ENCODE data around the gene MAP2K5. TPM values are rescaled to one million over a fixed set of nuclear protein-coding genes. Genes with fewer than 3 reads are reported as not detected.

The MAP2K5 gene
- total and polyA plus RNA-seq, 2 experiments from 2014 or later = 6.8 to 13.6 TPM

GRCh38 chr15:67690936-67691335 is 148.4 kb downstream of the MAP2K5 start:
- no peaks in the 10 kb centered on the region for H3K4me1 ChIP-seq (ENCODE audit: low read depth)
- peak in 1 of 2 donors; percentile 71 for DNase-seq (ENCODE audit: low read depth in 1 of 2, low spot score in 1 of 2)
- H3K4me3 ChIP-seq = no peak overlapping the region
- H3K27me3 ChIP-seq = peaks cover 51% of the 10 kb centered on the region
- no peak overlapping the region for H3K27ac ChIP-seq
- H3K36me3 ChIP-seq = no peaks in the 10 kb centered on the region
- TF ChIP-seq CTCF (IDR thresholded peaks at IDR 0.05; ENCODE audit: low read depth, low read length) = no peak
- no peaks in the 10 kb centered on the region for H3K9me3 ChIP-seq (ENCODE audit: low read depth)

GRCh38 chr15:67691450-67691849 is 148.9 kb downstream of the MAP2K5 start:
- H3K4me3 ChIP-seq = no peak overlapping the region
- no peaks in the 10 kb centered on the region for H3K36me3 ChIP-seq
- TF ChIP-seq CTCF (IDR thresholded peaks at IDR 0.05; ENCODE audit: low read depth, low read length) = no peak
- H3K27me3 ChIP-seq = peaks cover 55% of the 10 kb centered on the region
- DNase-seq (ENCODE audit: low read depth in 1 of 2, low spot score in 1 of 2) = no peak
- H3K27ac ChIP-seq = no peak overlapping the region
- no peaks in the 10 kb centered on the region for H3K4me1 ChIP-seq (ENCODE audit: low read depth)
- no peaks in the 10 kb centered on the region for H3K9me3 ChIP-seq (ENCODE audit: low read depth)

GRCh38 chr15:67692573-67692972 is 150.1 kb downstream of the MAP2K5 start:
- TF ChIP-seq CTCF (IDR thresholded peaks at IDR 0.05; ENCODE audit: low read depth, low read length) = no peak
- Histone ChIP-seq H3K27ac (no peak overlapping the region), H3K4me1 (ENCODE audit: low read depth) (no peaks in the 10 kb centered on the region), H3K27me3 (peaks cover 64% of the 10 kb centered on the region), H3K36me3 (no peaks in the 10 kb centered on the region), H3K4me3 (no peak overlapping the region), H3K9me3 (ENCODE audit: low read depth) (no peaks in the 10 kb centered on the region)
- DNase-seq (ENCODE audit: low read depth in 1 of 2, low spot score in 1 of 2) = no peak

- Histone ChIP-seq H3K9me3 (ENCODE audit: low read depth) (no peaks in the 10 kb centered on the region), H3K36me3 (no peaks in the 10 kb centered on the region), H3K4me1 (ENCODE audit: low read depth) (no peaks in the 10 kb centered on the region), H3K27me3 (peaks cover 60% of the 10 kb centered on the region), H3K27ac (no peak overlapping the region), H3K4me3 (no peak overlapping the region)
- TF ChIP-seq CTCF (IDR thresholded peaks at IDR 0.05; ENCODE audit: low read depth, low read length) = no peak
- no peak for DNase-seq (ENCODE audit: low read depth in 1 of 2, low spot score in 1 of 2)
These were observed 153.6 kb downstream of the MAP2K5 start for GRCh38 chr15:67696087-67696486.

- Histone ChIP-seq H3K4me3 (no peak overlapping the region), H3K27ac (no peak overlapping the region), H3K36me3 (no peaks in the 10 kb centered on the region), H3K27me3 (peaks cover 73% of the 10 kb centered on the region), H3K9me3 (ENCODE audit: low read depth) (no peaks in the 10 kb centered on the region), H3K4me1 (ENCODE audit: low read depth) (no peaks in the 10 kb centered on the region)
- TF ChIP-seq CTCF (IDR thresholded peaks at IDR 0.05; ENCODE audit: low read depth, low read length) = no peak
- DNase-seq (ENCODE audit: low read depth in 1 of 2, low spot score in 1 of 2) = no peak
These were observed 157.5 kb downstream of the MAP2K5 start for GRCh38 chr15:67700023-67700422.

- Histone ChIP-seq H3K27me3 (peaks cover 73% of the 10 kb centered on the region), H3K4me1 (ENCODE audit: low read depth) (peaks cover 5% of the 10 kb centered on the region)
These were observed 159.2 kb downstream of the MAP2K5 start for GRCh38 chr15:67701669-67702068.

More at GRCh38 chr15:67701669-67702068, 159.2 kb downstream of the MAP2K5 start:
- H3K36me3 ChIP-seq = no peaks in the 10 kb centered on the region
- DNase-seq (ENCODE audit: low read depth in 1 of 2, low spot score in 1 of 2) = peak in 1 of 2 donors; percentile 15
- no peak overlapping the region for H3K27ac ChIP-seq
- H3K9me3 ChIP-seq (ENCODE audit: low read depth) = no peaks in the 10 kb centered on the region
- H3K4me3 ChIP-seq = no peak overlapping the region
- no peak for TF ChIP-seq CTCF (IDR thresholded peaks at IDR 0.05; ENCODE audit: low read depth, low read length)

Data from cardiac muscle cell (in vitro differentiated cells and primary cell).